KOPT-K1 (cell line): ENCODE measurements around the gene CGREF1.

Experiments used
- H3K27ac ChIP-seq: fragments of 200-600 bp; sonication (generic); 2 replicates; pipeline ENCODE4 v1.5.1; 2016; ENCODE audit warnings: antibody characterized with exemption, mild to moderate bottlenecking, low read depth, low read length; ENCODE audit not compliant: poor library complexity, severe bottlenecking
- H3K36me3 ChIP-seq: fragments of 200-600 bp; sonication (generic); 2 replicates; pipeline ENCODE4 v1.5.1; 2017; ENCODE audit warnings: antibody characterized with exemption, mild to moderate bottlenecking, low read length, moderate library complexity; ENCODE audit not compliant: insufficient read depth
- H3K9me3 ChIP-seq: fragments of 200-600 bp; sonication (generic); 2 replicates; pipeline ENCODE4 v1.5.1; 2017; ENCODE audit warnings: antibody characterized with exemption, low read length, mild to moderate bottlenecking; ENCODE audit not compliant: insufficient read depth, poor library complexity, severe bottlenecking

The CGREF1 gene

GRCh38 chr2:27148801-27149439, 30.0 kb upstream of the CGREF1 start, which contains the start of gene TCF23:
Gene TCF23, plus strand, starts transcription at chr2:27149004. Its CDS starts 130 bp downstream, at chr2:27149134.
- Histone ChIP-seq H3K27ac (no peak within 1 kb of the TSS), H3K9me3 (no peaks in the 10 kb centered on the region)

GRCh38 chr2:27147935-27148334, 29.0 kb upstream of the CGREF1 start:
- Histone ChIP-seq H3K36me3 (no peaks in the 10 kb centered on the region), H3K27ac (no peak overlapping the region), H3K9me3 (peaks cover 6% of the 10 kb centered on the region)

More at GRCh38 chr2:27148801-27149439, 30.0 kb upstream of the CGREF1 start, which contains the start of gene TCF23:
- H3K36me3 ChIP-seq, result no peaks in the 10 kb centered on the region

- Histone ChIP-seq H3K27ac (no peak overlapping the region), H3K36me3 (no peaks in the 10 kb centered on the region), H3K9me3 (peaks cover 15% of the 10 kb centered on the region)
These were observed 26.8 kb upstream of the CGREF1 start for GRCh38 chr2:27145682-27146081.

- Histone ChIP-seq H3K36me3 (no peaks in the 10 kb centered on the region), H3K27ac (no peak overlapping the region), H3K9me3 (peaks cover 15% of the 10 kb centered on the region)
These were observed 24.4 kb upstream of the CGREF1 start for GRCh38 chr2:27143285-27143684.

- Histone ChIP-seq H3K9me3 (peaks cover 15% of the 10 kb centered on the region), H3K27ac (no peak within 1 kb of the TSS), H3K36me3 (no peaks in the 10 kb centered on the region)
These were observed 20.4 kb upstream of the CGREF1 start, which contains the start of gene PRR30 for GRCh38 chr2:27139310-27139709. Gene PRR30, minus strand, starts transcription at chr2:27139410. Its CDS starts 1,081 bp downstream, at chr2:27138329.

GRCh38 chr2:27138111-27138510, 19.2 kb upstream of the CGREF1 start:
- H3K9me3 ChIP-seq, result peaks cover 11% of the 10 kb centered on the region
- no peak overlapping the region for H3K27ac ChIP-seq
- H3K36me3 ChIP-seq, result peaks cover under 1% of the 10 kb centered on the region; the same call in 1 of the 2 replicates

- Histone ChIP-seq H3K9me3 (peaks cover 4% of the 10 kb centered on the region), H3K27ac (no peak overlapping the region), H3K36me3 (peaks cover 7% of the 10 kb centered on the region)
These were observed 18.5 kb upstream of the CGREF1 start for GRCh38 chr2:27137322-27137935.

GRCh38 chr2:27136751-27137150, 17.8 kb upstream of the CGREF1 start:
- Histone ChIP-seq H3K27ac (no peak overlapping the region), H3K36me3 (peaks cover 14% of the 10 kb centered on the region)

GRCh38 chr2:27135478-27135955, 16.6 kb upstream of the CGREF1 start:
- Histone ChIP-seq H3K27ac (no peak overlapping the region), H3K36me3 (peaks cover 27% of the 10 kb centered on the region), H3K9me3 (no peaks in the 10 kb centered on the region)

More at GRCh38 chr2:27136751-27137150, 17.8 kb upstream of the CGREF1 start:
- H3K9me3 ChIP-seq, result no peaks in the 10 kb centered on the region

GRCh38 chr2:27134781-27135477, 16.0 kb upstream of the CGREF1 start:
- Histone ChIP-seq H3K36me3 (peaks cover 32% of the 10 kb centered on the region), H3K9me3 (no peaks in the 10 kb centered on the region), H3K27ac (peak overlapping the region; percentile 71)

- no peaks in the 10 kb centered on the region for H3K9me3 ChIP-seq
- H3K36me3 ChIP-seq, result peaks cover 40% of the 10 kb centered on the region
- peak within 1 kb of the TSS; percentile 71 for H3K27ac ChIP-seq
These were observed 15.2 kb upstream of the CGREF1 start, which contains the start of gene PREB for GRCh38 chr2:27133905-27134780. Gene PREB, minus strand, starts transcription at chr2:27134636. Its CDS starts 215 bp downstream, at chr2:27134421.

- peaks cover 43% of the 10 kb centered on the region for H3K36me3 ChIP-seq
- H3K27ac ChIP-seq, result peak overlapping the region; percentile 71
- H3K9me3 ChIP-seq, result no peaks in the 10 kb centered on the region
These were observed 14.4 kb upstream of the CGREF1 start for GRCh38 chr2:27133195-27133875.

GRCh38 chr2:27131429-27131828, 12.5 kb upstream of the CGREF1 start:
- no peaks in the 10 kb centered on the region for H3K9me3 ChIP-seq
- H3K27ac ChIP-seq, result no peak overlapping the region
- peaks cover 43% of the 10 kb centered on the region for H3K36me3 ChIP-seq

- Histone ChIP-seq H3K27ac (no peak overlapping the region), H3K9me3 (no peaks in the 10 kb centered on the region), H3K36me3 (peaks cover 43% of the 10 kb centered on the region)
These were observed 11.5 kb upstream of the CGREF1 start for GRCh38 chr2:27130396-27130795.
